Fibroblast of lung (primary cell): ENCODE measurements around the gene TEX29.

Source experiments
- EZH2 ChIP-seq: IDR thresholded peaks from 2 replicates; pipeline ENCODE4 v1.5.1; 2012; ENCODE audit warnings: low read length, control low read depth, mild to moderate bottlenecking; ENCODE audit errors: missing control alignments
- TF ChIP-seq, protein P1 (sequence below), 2 donors: IDR thresholded peaks in 1 of 2; conservative IDR thresholded peaks in 1 of 2; 1 replicate in 1 of 2; 2 replicates in 1 of 2; pipeline ENCODE4 v1.5.1; 2011 to 2012; ENCODE audit warnings: low read length in 2 of 2, control low read depth in 1 of 2, inconsistent platforms in 1 of 2, low read depth in 1 of 2, mild to moderate bottlenecking in 1 of 2

DNA sequence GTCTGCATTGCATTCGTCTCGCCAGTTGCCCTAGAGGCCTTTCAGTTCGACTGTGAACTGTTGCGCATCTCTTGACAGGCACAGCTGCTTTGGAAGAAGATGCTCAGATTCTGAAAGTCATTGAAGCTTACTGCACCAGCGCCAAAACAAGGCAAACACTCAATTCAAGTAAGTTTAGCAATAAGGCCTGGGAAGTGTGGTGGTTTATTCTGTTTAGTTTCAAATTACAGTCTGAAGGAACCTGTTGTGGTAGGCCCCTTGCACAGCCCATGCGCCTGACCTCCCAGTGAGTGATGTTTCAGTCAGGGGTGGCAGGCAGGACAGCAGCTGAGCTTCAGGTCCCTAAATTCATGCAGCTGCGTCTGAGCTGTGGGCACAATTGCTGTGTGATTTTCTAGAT is 32.2 kb upstream of the TEX29 start:
- TF ChIP-seq, protein P1, sequence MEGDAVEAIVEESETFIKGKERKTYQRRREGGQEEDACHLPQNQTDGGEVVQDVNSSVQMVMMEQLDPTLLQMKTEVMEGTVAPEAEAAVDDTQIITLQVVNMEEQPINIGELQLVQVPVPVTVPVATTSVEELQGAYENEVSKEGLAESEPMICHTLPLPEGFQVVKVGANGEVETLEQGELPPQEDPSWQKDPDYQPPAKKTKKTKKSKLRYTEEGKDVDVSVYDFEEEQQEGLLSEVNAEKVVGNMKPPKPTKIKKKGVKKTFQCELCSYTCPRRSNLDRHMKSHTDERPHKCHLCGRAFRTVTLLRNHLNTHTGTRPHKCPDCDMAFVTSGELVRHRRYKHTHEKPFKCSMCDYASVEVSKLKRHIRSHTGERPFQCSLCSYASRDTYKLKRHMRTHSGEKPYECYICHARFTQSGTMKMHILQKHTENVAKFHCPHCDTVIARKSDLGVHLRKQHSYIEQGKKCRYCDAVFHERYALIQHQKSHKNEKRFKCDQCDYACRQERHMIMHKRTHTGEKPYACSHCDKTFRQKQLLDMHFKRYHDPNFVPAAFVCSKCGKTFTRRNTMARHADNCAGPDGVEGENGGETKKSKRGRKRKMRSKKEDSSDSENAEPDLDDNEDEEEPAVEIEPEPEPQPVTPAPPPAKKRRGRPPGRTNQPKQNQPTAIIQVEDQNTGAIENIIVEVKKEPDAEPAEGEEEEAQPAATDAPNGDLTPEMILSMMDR (conservative IDR thresholded peaks at IDR 0.05 in 1 of 2, IDR thresholded peaks at IDR 0.05 in 1 of 2; ENCODE audit: low read depth in 1 of 2, low read length in 2 of 2) = no peak
- no peak for TF ChIP-seq EZH2
